Measurements from ENCODE around the gene LNX2.

- TF ChIP-seq CTCF (IDR thresholded peaks at IDR 0.05): no peak
- no peak for TF ChIP-seq POLR2A (IDR thresholded peaks at IDR 0.05)
These were observed 96.8 kb downstream of the LNX2 start for GRCh38 chr13:27523346-27524073.
